T-helper 22 cell (primary cell): Measurements from ENCODE around the gene CIBAR2.

Experiments
- DNase-seq: peaks from one replicate; pipeline ENCODE4 v3.0.0-alpha.2; 2020; ENCODE audit warnings: low read depth

CIBAR2 gene

GRCh38 chr16:85103114-85104079 is 8.9 kb downstream of the CIBAR2 start:
- DNase-seq = no peak

- no peak for DNase-seq
Measured at GRCh38 chr16:85101956-85102630, 10.2 kb downstream of the CIBAR2 start.

GRCh38 chr16:85100265-85100664 is 12.0 kb downstream of the CIBAR2 start:
- no peak for DNase-seq

DNA sequence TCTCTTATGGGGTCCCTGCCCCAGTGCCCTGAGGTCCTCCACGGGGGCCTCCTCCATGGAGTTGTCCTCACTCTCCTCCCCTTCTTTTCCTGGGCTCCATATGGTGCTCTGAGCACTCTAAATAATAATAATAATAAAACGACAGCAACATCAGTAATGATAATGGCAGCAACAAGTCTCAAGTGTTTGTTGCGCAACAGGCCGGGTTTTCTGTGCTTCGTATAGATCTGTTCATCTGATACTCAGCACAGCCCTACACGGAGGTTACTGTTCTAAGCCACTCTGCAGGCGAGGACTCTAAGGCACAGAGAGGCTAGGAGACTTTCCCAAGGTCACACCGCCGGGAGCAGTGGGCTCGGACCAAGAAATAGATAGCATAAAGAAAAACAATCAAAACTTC is 13.7 kb downstream of the CIBAR2 start:
- DNase-seq = no peak

DNA sequence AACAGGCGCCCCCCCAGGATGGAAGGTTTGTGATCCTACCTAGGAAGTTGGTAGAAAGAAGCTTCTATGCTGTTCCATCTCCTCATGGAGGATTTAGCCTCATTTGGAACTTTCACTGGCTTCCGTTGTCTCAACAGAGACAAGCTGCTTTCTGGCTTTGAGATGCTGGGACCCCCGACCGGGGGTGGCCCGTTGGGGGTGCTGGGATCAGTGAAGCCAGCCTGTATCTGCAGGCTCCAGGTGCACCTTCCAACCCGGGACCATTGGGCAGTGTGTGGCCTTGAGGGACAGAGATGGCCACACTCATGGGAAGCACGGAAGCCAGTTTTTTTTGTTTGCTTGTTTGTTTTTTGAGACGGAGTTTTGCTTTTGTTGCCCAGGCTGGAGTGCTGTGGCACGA is 15.4 kb downstream of the CIBAR2 start:
- DNase-seq = no peak

DNA sequence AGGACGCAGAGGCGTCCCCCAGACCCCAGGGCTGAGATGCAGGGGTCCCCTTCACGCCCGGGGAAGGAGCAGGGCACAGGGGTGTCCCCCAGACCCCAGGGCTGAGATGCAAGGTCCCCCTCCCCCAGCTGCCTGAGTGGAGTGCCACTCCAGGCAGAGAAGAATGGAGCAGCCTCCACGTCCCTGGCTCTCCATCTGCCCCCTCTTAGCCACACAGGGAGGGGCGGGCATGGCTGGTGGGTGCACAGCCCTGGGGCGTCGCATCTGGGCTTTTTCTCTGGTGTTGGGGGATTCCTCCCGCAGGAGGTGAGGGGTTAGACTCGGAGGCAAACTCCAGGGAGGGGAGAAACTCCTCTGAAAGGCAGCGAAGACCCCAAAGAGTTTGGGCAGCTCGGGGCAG is 17.5 kb downstream of the CIBAR2 start:
- no peak for DNase-seq

DNA sequence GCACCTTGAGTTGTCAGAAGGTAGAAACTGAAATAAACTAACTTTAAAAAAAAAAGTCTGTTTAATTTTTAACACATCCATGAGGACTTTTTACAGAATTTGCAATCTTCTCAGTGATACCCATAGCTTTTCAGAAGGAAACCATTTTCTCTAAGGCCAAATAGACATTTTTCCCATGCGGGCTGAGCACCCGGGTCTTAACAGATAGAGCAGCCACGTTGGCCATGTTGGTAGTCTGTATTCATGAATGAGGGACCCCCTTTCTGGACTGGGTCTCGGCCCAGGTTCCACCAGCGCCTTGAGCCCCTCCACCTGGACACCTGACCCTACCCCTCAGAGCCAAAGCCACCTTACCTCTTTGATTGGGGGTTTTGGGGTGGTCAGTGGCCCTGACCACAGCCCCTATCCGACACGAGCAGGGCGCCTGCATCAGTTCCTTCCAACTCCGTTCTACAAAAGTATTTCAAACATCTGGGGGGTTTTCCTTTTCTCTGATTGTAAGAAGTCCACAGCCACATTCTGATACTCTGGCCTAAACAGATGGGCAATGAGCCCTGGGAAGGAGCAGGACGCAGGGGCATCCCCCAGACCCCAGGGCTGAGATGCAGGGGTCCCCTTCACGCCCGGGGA is 18.0 kb downstream of the CIBAR2 start:
- no peak for DNase-seq

DNA sequence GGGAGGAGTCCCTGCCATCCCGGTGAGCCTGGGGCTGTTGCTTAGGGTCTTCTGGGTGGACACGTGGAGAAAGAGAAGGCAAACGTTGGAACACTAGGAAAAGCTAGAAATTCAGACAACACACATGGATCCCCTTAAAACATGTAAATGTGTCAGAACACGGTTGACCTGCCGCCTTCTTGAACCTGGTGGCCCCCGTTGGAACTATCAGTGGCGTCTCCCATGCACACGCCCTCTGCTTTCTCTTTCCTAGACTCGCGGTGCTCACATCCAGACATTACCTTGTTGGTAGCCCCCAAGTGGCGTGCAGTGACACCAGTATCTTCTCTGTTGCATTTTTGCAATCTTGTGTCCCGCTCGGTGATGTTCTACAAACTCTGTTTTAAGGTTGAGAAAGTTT is 18.6 kb downstream of the CIBAR2 start:
- DNase-seq = no peak

GRCh38 chr16:85092851-85093250 is 19.4 kb downstream of the CIBAR2 start:
- no peak for DNase-seq

GRCh38 chr16:85092309-85092708 is 20.0 kb downstream of the CIBAR2 start:
- DNase-seq = no peak

- no peak for DNase-seq
Measured at GRCh38 chr16:85091522-85091910, 20.8 kb downstream of the CIBAR2 start.

- no peak for DNase-seq
Measured at GRCh38 chr16:85090873-85091521, 21.3 kb downstream of the CIBAR2 start.

DNA sequence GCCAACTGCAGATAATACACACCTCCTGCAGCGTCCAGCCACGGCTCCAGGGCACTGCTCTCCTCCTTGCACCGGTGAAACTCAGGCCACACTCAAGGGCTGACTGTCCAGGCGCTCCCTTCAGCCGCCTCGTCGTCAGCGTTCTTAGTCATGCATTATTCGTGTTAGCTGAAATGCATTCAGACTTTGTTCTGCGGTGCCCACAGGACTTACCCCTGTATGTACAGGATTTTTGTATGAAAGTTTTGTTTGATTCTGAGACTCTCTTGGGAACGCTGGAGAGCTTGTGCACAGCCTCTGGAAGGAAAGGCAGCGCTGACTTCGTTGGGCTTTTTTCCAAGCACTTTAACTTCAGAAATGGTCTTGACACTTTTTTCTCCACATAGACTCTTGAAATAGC is 22.1 kb downstream of the CIBAR2 start:
- DNase-seq = no peak

GRCh38 chr16:85089525-85089924 is 22.7 kb downstream of the CIBAR2 start:
- no peak for DNase-seq

GRCh38 chr16:85088570-85089199 is 23.6 kb downstream of the CIBAR2 start:
- no peak for DNase-seq

DNA sequence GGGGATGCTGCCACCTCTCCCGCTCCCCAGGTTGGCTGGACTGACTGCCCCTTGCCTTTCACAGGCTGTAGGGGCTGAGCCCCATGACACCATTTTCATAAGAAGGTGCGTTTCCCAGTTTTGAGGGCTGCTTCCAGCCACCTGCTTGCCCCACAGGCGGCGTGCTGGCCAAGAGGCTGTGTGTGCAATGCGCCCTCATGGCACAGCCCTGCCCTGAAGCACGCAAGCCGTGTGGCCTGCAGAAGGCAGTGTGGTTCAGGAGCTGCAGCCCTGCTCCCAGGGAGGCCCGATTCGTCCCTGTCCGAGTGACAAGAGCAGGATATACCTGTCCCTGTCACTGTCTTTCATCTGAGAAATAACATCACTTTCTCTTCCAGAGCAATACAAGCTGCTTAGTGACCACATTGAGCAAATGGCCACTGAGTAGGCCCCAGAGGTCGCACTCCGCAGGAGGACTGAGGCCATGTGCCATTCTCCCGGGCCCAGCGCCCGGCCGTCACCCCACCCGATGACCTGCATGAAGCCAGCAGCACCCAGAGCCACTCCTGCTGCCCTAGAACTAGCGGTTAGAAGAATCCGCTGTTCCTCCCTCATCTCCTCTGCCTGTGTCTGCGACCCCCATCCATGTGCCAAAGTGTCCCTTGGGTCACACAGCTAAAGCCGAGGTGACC is 24.2 kb downstream of the CIBAR2 start:
- DNase-seq = no peak

GRCh38 chr16:85086347-85087291 is 25.7 kb downstream of the CIBAR2 start:
- DNase-seq = peak; percentile 29

GRCh38 chr16:85085721-85086120 is 26.6 kb downstream of the CIBAR2 start:
- no peak for DNase-seq

GRCh38 chr16:85084841-85085510 is 27.3 kb downstream of the CIBAR2 start:
- DNase-seq = no peak
